HAP-1 (cell line): ENCODE results near the gene CCDC57.
A peak's percentile ranks its signal among the peaks of the same experiment; 100 is the strongest.

ENCODE experiments used
- DNase-seq, 2 experiments: peaks; one replicate each; pipeline ENCODE4 v3.0.0-alpha.2; 2016 to 2020; ENCODE audit warnings: low spot score in 2 of 2
- H3K27me3 ChIP-seq: fragments of 250-450 bp; sonication (Bioruptor Pico); 2 replicates; pipeline ENCODE4 v1.5.1; 2020; ENCODE audit warnings: low read depth, mild to moderate bottlenecking, moderate library complexity
- H3K36me3 ChIP-seq: fragments of 250-450 bp; sonication (Bioruptor Pico); replicated peaks from 2 replicates; pipeline ENCODE4 v1.5.1; 2020; ENCODE audit warnings: mild to moderate bottlenecking
- H3K4me1 ChIP-seq: fragments of 250-450 bp; sonication (Bioruptor Pico); 2 replicates; pipeline ENCODE4 v1.5.1; 2020; ENCODE audit warnings: mild to moderate bottlenecking
- H3K4me3 ChIP-seq: fragments of 250-450 bp; sonication (Bioruptor Pico); 2 replicates; pipeline ENCODE4 v1.5.1; 2020; ENCODE audit warnings: mild to moderate bottlenecking, moderate library complexity
- H3K9me3 ChIP-seq: fragments of 250-450 bp; sonication (Bioruptor Pico); 2 replicates; pipeline ENCODE4 v1.5.1; 2020; ENCODE audit warnings: mild to moderate bottlenecking, moderate library complexity
- in situ Hi-C: fragments of 300-500 bp; cut with MboI; formaldehyde crosslinking; loops from 3 replicates; pipeline ENCODE4 v1.14.3; 2020; ENCODE audit warnings: low sequenced_read_pairs, inconsistent platforms, mixed read lengths

The CCDC57 gene

GRCh38 chr17:82097184-82097918, 115.3 kb downstream of the CCDC57 start:
- peaks cover 22% of the 10 kb centered on the region for H3K4me1 ChIP-seq
- H3K36me3 ChIP-seq = peaks cover 52% of the 10 kb centered on the region
- in situ Hi-C loops = no loop called here
- H3K27me3 ChIP-seq = no peaks in the 10 kb centered on the region
- H3K4me3 ChIP-seq = peak overlapping the region; percentile 74
- no peaks in the 10 kb centered on the region for H3K9me3 ChIP-seq
- peak in 1 of 2 experiments; percentile 68 for DNase-seq

GRCh38 chr17:82096709-82097183, 115.9 kb downstream of the CCDC57 start:
- peak overlapping the region; percentile 74 for H3K4me3 ChIP-seq
- peaks cover 58% of the 10 kb centered on the region for H3K36me3 ChIP-seq
- DNase-seq = peak in 1 of 2 experiments; percentile 12
- peaks cover 22% of the 10 kb centered on the region for H3K4me1 ChIP-seq
- H3K9me3 ChIP-seq = no peaks in the 10 kb centered on the region
- no peaks in the 10 kb centered on the region for H3K27me3 ChIP-seq
- in situ Hi-C loops = no loop called here

DNA sequence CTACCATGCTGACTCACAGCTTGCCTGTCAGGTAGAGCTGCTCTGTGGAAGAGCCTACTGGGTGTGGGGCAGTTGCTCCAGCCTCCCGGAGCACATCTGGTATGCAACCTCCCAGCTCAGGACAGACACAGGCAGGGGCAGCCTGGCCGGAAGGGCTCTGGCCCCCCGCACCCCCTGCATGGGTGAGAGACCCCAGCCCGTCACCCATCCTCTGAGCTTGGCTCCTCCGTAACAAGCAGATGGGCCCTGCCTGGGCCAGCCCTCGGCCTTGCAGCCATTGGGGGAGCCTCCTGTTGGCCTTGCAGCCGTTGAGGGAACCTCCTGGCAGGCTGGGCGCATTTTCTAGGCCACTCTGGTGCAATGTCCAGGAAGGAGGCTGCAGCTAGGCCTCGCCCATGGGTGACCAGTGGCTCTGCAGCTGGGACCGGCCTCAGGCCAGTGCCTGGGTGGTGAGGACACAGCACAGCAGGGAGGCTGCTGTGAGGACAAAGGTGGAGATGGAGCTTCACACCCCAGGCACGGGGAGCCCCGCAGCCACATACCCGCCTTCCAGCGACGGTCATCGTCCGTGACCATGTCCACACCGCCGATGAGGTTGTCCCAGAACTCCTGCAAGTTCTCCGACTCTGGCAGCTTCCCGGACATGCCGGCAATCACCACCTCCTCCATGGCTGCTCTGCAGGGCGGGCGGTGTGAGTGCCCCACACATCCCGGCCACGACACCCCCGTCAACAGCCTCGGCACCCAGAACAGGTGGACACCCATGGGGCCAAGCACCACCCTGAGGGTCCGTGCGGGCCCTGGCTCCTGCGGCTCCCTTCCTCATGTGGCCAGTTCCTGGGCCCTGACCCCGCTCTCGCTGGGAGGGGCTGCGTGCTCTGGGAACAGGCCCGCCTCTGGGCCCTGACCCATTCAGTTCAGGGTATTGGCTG, 116.6 kb downstream of the CCDC57 start:
- H3K36me3 ChIP-seq = peaks cover 65% of the 10 kb centered on the region

GRCh38 chr17:82094931-82095776, 117.5 kb downstream of the CCDC57 start:
- peak in 1 of 2 experiments; percentile 6 for DNase-seq
- Histone ChIP-seq H3K9me3 (no peaks in the 10 kb centered on the region), H3K27me3 (no peaks in the 10 kb centered on the region), H3K4me1 (peaks cover 20% of the 10 kb centered on the region), H3K36me3 (peaks cover 74% of the 10 kb centered on the region), H3K4me3 (no peak overlapping the region)
- in situ Hi-C loops = no loop called here

More for the DNA sequence above, 116.6 kb downstream of the CCDC57 start:
- in situ Hi-C loops = no loop called here
- H3K4me1 ChIP-seq = peaks cover 22% of the 10 kb centered on the region
- no peaks in the 10 kb centered on the region for H3K27me3 ChIP-seq
- H3K4me3 ChIP-seq = peak overlapping the region; percentile 74
- H3K9me3 ChIP-seq = no peaks in the 10 kb centered on the region
- DNase-seq = peak in 1 of 2 experiments; percentile 17

- peak in 1 of 2 experiments; percentile 7 for DNase-seq
- H3K27me3 ChIP-seq = no peaks in the 10 kb centered on the region
- in situ Hi-C loops = no loop called here
- H3K4me3 ChIP-seq = no peak overlapping the region
- H3K9me3 ChIP-seq = no peaks in the 10 kb centered on the region
- peaks cover 94% of the 10 kb centered on the region for H3K36me3 ChIP-seq
- peaks cover 9% of the 10 kb centered on the region for H3K4me1 ChIP-seq
Observed at GRCh38 chr17:82092995-82093751, 119.5 kb downstream of the CCDC57 start.

DNA sequence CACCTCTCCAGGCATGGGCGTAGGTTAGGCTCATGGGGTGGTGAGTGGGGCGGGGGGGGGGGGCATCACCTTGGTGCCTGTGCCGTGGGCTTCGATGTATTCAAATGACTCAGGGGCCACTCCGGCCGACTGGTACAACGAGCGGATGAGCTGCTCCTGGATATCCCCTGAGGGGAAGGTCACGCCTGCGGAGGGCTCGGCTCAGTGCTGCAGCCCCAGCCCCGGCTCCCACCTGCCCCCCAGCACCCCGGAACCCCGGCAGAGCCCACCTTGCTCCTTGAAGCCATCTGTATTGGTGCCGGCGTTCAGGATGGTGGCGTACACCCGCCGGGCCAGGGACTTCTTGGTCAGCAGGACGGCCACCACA, 120.0 kb downstream of the CCDC57 start:
- DNase-seq = peak in 1 of 2 experiments; percentile 7
- in situ Hi-C loops = no loop called here
- H3K36me3 ChIP-seq = peaks cover 96% of the 10 kb centered on the region
- no peaks in the 10 kb centered on the region for H3K27me3 ChIP-seq
- H3K4me3 ChIP-seq = no peak overlapping the region
- H3K9me3 ChIP-seq = no peaks in the 10 kb centered on the region
- H3K4me1 ChIP-seq = peaks cover 9% of the 10 kb centered on the region

DNA sequence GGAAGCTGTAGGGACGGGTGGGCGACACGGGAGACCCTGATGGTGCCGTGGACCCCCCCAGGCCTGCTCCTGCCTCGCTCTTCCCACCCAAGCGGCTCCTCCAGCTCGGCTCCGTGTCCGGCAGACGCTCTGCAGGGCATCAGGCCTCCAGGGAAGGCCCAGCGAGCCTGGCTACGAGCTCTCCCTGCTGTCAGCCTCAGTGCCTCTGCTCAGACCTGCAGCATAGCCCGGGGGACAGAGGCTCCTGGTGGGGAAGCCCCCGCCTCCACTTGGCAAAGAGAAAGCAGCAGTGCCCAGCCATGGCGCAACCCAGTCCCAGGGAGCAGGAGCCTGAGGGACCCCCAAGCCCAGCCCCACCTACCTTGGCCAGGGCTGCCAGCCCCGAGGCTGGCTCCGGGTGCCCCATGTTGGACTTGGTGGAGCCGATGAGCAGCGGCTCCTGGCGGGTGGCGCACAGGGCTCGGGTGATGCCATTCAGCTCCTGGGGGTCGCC, 120.5 kb downstream of the CCDC57 start:
- in situ Hi-C loops = no loop called here
- peaks cover 9% of the 10 kb centered on the region for H3K4me1 ChIP-seq
- no peaks in the 10 kb centered on the region for H3K27me3 ChIP-seq
- peaks cover 96% of the 10 kb centered on the region for H3K36me3 ChIP-seq
- H3K9me3 ChIP-seq = no peaks in the 10 kb centered on the region
- DNase-seq = no peak
- H3K4me3 ChIP-seq = no peak overlapping the region

- H3K27me3 ChIP-seq = no peaks in the 10 kb centered on the region
- peak in 1 of 2 experiments; percentile 9 for DNase-seq
- peaks cover 6% of the 10 kb centered on the region for H3K4me1 ChIP-seq
- peaks cover 96% of the 10 kb centered on the region for H3K36me3 ChIP-seq
- in situ Hi-C loops = no loop called here
- H3K4me3 ChIP-seq = no peak overlapping the region
- no peaks in the 10 kb centered on the region for H3K9me3 ChIP-seq
Observed at GRCh38 chr17:82091264-82092066, 121.2 kb downstream of the CCDC57 start.

DNA sequence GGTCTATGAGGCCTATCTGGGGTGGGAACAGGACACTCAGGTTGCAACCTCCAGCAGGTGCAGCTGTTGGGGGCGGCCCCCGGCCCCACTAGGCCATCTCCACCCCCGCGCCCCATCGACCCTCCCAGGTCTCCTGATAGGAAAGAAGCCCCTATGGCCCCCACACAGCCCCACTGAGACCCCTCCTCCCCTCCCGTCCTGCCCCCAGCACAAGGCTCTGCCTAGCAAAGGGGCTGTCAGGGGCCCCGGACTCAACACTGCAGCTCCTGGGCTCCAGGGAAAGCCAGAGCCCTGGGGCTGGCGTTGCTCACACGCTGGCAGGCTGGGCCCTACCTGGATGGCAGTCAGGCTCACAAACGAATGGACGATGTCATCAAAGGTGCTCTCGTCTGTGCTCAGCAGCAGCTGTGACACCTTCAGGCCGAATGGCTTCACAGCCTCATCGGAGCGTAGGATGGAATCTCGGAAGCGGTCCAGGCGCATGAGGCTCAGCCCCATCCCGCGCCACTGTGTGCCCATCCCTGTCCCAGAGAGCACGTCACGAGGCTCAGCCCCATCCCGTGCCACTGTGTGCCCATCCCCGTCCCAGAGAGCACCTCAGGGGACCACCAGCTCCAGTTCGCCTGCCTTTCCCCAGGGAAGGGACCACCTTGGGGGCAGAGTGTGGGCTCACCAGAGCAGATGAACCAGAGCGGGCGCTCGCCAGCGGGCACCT, 121.9 kb downstream of the CCDC57 start:
- no peak overlapping the region for H3K4me3 ChIP-seq

GRCh38 chr17:82089723-82090548, 122.7 kb downstream of the CCDC57 start:
- DNase-seq = peak in 1 of 2 experiments; percentile 14
- in situ Hi-C loops = no loop called here
- H3K9me3 ChIP-seq = no peaks in the 10 kb centered on the region
- no peaks in the 10 kb centered on the region for H3K4me1 ChIP-seq
- H3K36me3 ChIP-seq = peaks cover 96% of the 10 kb centered on the region
- H3K4me3 ChIP-seq = no peak overlapping the region
- no peaks in the 10 kb centered on the region for H3K27me3 ChIP-seq

More for the DNA sequence above, 121.9 kb downstream of the CCDC57 start:
- in situ Hi-C loops = no loop called here
- Histone ChIP-seq H3K27me3 (no peaks in the 10 kb centered on the region), H3K9me3 (no peaks in the 10 kb centered on the region), H3K4me1 (no peaks in the 10 kb centered on the region; the same call in 1 of the 2 replicates), H3K36me3 (peaks cover 96% of the 10 kb centered on the region)
- DNase-seq = no peak
